OCI-M2 (cell line): ENCODE measurements around the gene PHLPP2.
"Not testable (repeated sequence)": the region's sequence is repeated elsewhere in the genome, so short reads cannot be mapped to it uniquely, and the experiment has no call there.

Experiments used
- DNase-seq: peaks from one replicate; lab custom pipeline; 2025; ENCODE audit not compliant: unreplicated experiment; lab: John Stamatoyannopoulos, UW

The PHLPP2 gene

DNA sequence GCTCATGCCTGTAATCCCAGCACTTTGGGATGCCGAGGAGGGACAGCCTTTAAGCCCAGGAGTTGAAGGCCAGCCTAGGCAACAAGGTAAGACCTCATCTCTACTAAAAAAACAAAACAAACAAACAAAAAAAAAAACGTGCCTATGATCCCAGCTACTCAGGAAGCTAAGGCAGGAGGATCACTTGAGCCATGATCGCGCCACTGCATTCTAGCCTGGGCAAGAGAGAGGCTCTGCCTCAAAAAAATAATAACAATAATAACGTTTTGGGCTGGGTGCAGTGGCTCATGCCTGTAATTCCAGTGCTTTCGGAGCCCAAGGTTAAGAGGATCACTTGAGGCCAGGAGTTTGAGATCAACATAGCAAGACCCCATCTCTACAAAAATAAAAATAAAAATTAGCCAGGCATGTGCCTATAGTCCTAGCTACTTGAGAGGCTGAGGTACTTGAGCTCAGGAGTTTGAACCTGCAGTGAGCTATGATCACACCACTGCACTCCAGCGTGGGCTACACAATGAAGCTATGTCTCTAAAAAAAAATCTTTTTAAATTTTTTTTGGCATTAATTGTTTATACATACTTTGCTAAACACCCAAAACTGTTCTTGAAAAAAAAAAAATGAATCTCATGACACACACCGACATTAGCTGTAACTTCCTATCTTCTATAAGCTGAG is 3.3 kb downstream of the PHLPP2 start:
- DNase-seq: no peak

DNA sequence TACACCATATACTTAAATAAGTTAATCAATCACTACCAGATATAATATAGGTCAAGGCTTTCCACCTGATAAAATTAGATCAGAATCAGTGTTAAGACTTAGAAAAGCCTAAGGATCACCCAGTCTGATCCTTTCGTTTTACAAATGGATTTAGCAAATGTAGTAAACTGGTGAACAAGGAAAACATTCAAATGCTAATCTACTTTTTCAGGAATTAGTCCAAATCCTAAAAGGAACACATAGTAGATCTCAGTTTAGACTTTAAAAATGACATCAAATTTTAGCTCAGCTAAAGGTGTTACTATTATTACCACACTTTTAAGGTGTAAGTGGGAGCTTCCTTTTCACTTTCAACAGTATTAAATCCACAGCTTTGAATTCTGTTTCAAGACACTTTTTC is 12.0 kb downstream of the PHLPP2 start:
- no peak for DNase-seq

- DNase-seq: no peak
Observed at GRCh38 chr16:71711789-71712188, 12.7 kb downstream of the PHLPP2 start.

DNA sequence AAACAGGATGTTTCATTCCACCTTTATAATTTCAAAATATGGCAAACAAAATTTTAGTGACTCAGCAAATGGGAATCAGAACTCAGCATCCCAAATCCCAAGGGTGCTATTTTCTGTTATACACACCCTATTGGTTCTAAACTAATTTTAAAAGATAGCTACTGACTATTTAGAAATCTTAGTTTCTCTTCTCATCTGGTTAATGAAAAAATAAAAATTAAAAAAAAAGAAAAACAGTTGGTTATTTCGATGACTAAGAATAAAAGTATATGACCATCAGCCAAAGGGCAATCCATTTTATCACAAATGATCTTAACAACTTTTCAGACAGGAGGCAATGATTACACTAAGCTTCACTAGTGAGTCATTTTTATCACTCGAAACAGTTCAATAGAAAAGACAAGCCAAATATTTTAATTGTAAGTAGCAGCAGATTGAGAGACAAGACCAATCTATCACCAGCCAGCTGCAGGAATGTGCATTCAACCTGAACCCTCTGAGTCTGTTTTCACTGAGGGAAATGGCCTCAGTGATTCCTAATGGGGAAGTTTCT is 15.2 kb downstream of the PHLPP2 start:
- no peak for DNase-seq

- no peak for DNase-seq
Observed at GRCh38 chr16:71708696-71709095, 15.8 kb downstream of the PHLPP2 start.

DNA sequence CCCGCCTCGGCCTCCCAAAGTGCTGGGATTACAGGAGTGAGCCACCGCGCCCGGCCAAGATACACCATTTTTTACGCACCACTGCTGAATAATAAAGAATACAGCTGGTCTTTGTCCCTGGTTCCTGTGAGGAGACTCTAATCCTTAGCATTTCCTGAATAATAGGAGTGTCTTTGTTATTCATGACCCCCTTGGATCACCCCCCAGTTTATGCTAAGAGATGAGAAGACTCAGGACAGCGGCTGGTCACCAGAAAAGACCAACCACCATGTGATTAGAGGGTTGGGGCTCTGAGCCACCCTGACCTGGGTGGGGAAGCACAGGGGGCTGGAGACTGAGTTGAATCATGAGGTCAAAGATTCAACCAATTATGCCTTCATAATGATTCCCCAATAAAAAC is 17.3 kb downstream of the PHLPP2 start:
- DNase-seq: no peak

- no peak for DNase-seq
Observed at GRCh38 chr16:71706046-71706445, 18.5 kb downstream of the PHLPP2 start.

DNA sequence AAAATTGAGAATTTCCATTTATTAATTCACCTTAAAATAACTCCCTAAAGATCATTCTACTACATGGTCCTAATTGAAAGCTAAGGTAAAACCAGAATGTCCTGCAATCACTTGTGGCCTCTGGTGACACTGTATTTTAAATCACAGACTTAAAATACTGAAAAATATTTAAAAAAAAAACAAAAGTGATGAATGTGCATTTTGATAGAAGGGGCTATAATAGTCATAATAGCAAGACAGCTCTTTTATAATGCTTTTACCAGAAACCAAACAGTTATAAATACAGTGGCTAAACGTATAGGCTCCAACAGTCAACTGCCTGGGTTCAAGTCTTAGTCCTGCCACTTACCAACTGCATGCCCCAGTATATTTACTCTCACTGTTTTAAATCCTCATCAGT is 21.2 kb downstream of the PHLPP2 start:
- DNase-seq: no peak

- no peak for DNase-seq
Observed at GRCh38 chr16:71700831-71701230, 23.7 kb downstream of the PHLPP2 start.

DNA sequence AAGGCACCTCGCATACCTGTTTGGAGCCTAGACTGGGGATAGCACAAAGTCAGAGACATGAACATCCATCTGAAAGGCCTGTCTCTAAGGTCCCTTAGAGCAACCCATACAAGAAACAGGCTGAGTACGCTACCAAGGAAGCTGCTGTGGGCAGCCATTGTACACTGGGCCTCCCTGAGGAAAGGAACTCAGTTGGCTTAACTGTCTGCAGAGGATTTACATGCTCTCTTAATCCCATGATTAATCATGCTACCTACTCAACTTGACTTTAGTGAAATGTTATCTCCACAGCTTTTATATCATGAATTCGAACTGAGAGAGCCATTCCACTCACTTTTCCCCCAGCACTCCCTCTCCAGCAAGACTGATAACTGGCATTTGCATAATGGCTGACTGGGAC is 26.0 kb downstream of the PHLPP2 start:
- DNase-seq: no peak

DNA sequence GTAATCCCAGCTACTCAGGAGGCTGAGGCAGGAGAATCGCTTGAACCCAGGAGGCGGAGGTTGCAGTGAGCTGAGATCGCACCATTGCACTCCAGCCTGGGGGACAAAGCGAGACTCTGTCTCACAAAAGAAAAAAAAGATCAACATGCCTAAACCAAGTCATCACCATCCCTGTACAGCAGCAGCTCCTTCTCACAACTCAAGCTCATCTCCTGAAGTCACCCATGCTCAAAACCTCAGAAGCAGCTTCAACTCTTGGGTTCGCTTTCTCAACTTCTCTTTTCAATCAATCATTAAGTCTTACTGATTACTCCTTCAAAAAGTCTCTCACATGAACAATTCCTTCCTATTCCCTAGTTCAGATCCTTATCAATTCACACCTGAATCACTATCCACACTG is 31.3 kb downstream of the PHLPP2 start:
- DNase-seq: no peak

- no peak for DNase-seq
Observed at GRCh38 chr16:71689901-71690300, 34.6 kb downstream of the PHLPP2 start.

DNA sequence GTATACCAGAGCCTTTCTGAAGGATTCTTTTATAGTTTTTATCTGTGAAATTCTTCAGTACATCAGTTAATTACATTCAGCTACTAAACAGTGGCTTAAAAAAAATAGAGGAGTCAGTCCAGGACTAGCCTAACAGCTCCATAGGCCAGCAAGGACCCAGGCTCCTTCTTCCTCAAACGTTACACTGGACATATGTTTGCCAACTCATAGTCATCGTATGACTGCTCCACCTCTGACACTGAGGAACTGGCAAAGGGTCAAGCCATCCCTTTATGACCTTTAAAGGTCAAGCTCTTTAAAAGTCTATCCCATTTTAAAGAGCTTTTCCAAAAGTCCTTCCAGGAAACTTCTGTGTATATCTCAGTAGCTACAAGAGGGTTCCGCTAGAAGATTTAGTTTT is 36.6 kb downstream of the PHLPP2 start:
- DNase-seq: no peak

DNA sequence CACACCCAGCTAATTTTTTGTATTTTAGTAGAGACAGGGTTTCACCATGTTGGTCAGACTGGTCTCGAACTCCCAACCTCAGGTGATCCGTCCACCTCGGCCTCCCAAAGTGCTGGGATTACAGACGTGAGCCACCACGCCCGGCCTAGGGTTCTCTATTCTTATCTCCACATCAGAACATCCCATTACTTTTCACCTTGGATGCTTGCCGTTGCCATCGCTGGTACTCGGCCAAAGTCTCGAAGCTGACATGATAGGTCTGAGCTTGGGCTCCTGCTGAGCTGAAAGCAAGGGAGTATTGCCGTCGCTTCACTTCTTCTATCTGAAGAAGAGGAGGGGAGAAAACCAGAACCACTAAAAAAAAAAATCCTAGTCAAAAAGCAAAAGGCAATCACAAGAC is 40.2 kb downstream of the PHLPP2 start:
- not testable (repeated sequence) for DNase-seq

- no peak for DNase-seq
Observed at GRCh38 chr16:71681360-71681759, 43.1 kb downstream of the PHLPP2 start.

- DNase-seq: no peak
Observed at GRCh38 chr16:71676236-71676635, 48.3 kb downstream of the PHLPP2 start.

DNA sequence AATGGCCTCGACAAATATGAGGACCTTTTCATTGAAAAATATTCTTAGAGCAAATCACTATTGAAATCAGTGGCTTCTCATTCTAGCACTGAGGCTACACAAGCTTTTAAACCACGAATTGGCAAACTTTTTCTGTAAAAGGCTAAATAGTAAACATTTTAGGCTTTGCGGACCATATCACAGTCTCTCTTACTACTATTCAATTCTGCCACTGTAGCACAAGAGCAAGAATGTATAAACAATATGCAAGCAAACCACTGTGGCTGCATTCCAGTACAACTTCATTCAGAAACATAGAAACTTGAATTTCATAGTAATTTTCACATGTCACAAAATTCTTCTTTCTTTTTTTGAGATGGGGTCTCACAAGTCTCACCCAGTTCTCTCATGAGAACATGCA is 49.1 kb downstream of the PHLPP2 start:
- no peak for DNase-seq

DNA sequence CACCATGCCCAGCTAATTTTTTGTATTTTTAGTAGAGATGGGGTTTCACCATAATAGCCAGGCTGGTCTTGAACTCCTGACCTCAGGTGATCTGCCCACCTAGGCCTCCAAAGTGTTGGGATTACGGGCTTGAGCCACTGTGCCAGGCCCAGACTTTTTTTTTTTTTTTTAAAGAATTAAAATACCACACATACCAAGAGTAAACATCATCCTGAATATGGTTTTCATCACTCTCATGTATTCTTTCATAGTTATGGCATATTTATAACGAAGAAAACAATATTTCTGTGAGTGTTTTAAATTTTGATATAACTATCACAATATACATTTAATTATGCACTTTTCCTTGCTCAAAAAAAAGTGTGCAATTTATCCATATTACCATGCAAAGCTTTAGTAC is 50.3 kb downstream of the PHLPP2 start:
- no peak for DNase-seq

GRCh38 chr16:71673582-71673973 is 50.9 kb downstream of the PHLPP2 start:
- no peak for DNase-seq

GRCh38 chr16:71672803-71673581 is 51.5 kb downstream of the PHLPP2 start:
- no peak for DNase-seq

- no peak for DNase-seq
Observed at GRCh38 chr16:71672125-71672524, 52.4 kb downstream of the PHLPP2 start.

- no peak for DNase-seq
Observed at GRCh38 chr16:71671165-71671564, 53.3 kb downstream of the PHLPP2 start.
